GM12872 (cell line): ENCODE data around the gene GPR37L1.

Experiments
- CTCF ChIP-seq: IDR thresholded peaks from 3 replicates; pipeline ENCODE4 v1.5.1; 2011; ENCODE audit warnings: low read depth, mild to moderate bottlenecking, low read length, moderate library complexity; ENCODE audit not compliant: insufficient read depth

The GPR37L1 gene

GRCh38 chr1:202122639-202123335 lies at the start of gene GPR37L1:
GPR37L1 (plus strand) TSS chr1:202122917; CDS start chr1:202122964, 47 bp downstream.
- TF ChIP-seq CTCF = no peak; the same call in 2 of the 3 replicates

GRCh38 chr1:202073206-202073605 lies 49.5 kb upstream of the GPR37L1 start:
- TF ChIP-seq CTCF = no peak

- no peak for TF ChIP-seq CTCF
Observed at GRCh38 chr1:202074985-202075384, 47.7 kb upstream of the GPR37L1 start.

- no peak for TF ChIP-seq CTCF
Observed at GRCh38 chr1:202075389-202075788, 47.3 kb upstream of the GPR37L1 start.

GRCh38 chr1:202076050-202076511 lies 46.6 kb upstream of the GPR37L1 start:
- TF ChIP-seq CTCF = no peak

- TF ChIP-seq CTCF = no peak
Observed at GRCh38 chr1:202078241-202078640, 44.5 kb upstream of the GPR37L1 start.

GRCh38 chr1:202081992-202082391 lies 40.7 kb upstream of the GPR37L1 start:
- no peak for TF ChIP-seq CTCF
